ENCODE results near the gene TAS2R50. TPM values are rescaled to one million over a fixed set of nuclear protein-coding genes. Genes with fewer than 3 reads are reported as not detected.

TAS2R50 gene
- total RNA-seq, 3 donors from 2014 or later, result 0.92 to 3.7 (median 1.5) TPM

DNA sequence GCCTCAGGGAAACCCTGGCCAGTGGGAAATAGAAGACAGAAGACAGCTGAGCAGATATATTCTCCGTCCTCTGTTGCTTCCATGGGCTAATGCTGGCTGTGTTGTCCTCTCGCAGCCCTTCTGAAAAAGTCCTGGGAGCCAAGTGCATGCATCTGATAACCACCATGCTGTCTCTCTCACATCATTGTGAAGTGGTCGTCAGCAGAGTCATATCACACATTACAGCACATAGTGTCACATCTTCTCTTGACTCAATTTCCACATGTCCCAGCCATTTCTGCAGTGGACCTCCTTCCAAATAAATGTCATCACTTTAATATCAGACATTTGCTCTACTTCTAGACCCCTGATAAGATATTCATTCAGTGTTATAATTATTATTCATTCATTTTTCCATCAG is 7.6 kb upstream of the TAS2R50 start:
- intact Hi-C loops (cut with DNase I, micrococcal nuclease), result no loop called here
- peaks cover 4% of the 10 kb centered on the region for H3K9me3 ChIP-seq
- H3K4me3 ChIP-seq, result no peak overlapping the region
- ATAC-seq (no peak), DNase-seq (no peak)
- TF ChIP-seq, protein P1, sequence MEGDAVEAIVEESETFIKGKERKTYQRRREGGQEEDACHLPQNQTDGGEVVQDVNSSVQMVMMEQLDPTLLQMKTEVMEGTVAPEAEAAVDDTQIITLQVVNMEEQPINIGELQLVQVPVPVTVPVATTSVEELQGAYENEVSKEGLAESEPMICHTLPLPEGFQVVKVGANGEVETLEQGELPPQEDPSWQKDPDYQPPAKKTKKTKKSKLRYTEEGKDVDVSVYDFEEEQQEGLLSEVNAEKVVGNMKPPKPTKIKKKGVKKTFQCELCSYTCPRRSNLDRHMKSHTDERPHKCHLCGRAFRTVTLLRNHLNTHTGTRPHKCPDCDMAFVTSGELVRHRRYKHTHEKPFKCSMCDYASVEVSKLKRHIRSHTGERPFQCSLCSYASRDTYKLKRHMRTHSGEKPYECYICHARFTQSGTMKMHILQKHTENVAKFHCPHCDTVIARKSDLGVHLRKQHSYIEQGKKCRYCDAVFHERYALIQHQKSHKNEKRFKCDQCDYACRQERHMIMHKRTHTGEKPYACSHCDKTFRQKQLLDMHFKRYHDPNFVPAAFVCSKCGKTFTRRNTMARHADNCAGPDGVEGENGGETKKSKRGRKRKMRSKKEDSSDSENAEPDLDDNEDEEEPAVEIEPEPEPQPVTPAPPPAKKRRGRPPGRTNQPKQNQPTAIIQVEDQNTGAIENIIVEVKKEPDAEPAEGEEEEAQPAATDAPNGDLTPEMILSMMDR (IDR thresholded peaks at IDR 0.05), result no peak
- no peaks in the 10 kb centered on the region for H3K4me1 ChIP-seq (ENCODE audit: low read depth)
- H3K36me3 ChIP-seq (ENCODE audit: low read depth), result no peaks in the 10 kb centered on the region

- TF ChIP-seq, protein P1 (IDR thresholded peaks at IDR 0.05), result no peak
- Histone ChIP-seq H3K4me1 (ENCODE audit: low read depth) (no peaks in the 10 kb centered on the region), H3K4me3 (no peak overlapping the region), H3K9me3 (peaks cover 4% of the 10 kb centered on the region), H3K36me3 (ENCODE audit: low read depth) (no peaks in the 10 kb centered on the region)
- intact Hi-C loops (cut with DNase I, micrococcal nuclease), result no loop called here
- no peak for DNase-seq
- ATAC-seq, result no peak
Observed at GRCh38 chr12:10989107-10989506, 2.4 kb upstream of the TAS2R50 start.

DNA sequence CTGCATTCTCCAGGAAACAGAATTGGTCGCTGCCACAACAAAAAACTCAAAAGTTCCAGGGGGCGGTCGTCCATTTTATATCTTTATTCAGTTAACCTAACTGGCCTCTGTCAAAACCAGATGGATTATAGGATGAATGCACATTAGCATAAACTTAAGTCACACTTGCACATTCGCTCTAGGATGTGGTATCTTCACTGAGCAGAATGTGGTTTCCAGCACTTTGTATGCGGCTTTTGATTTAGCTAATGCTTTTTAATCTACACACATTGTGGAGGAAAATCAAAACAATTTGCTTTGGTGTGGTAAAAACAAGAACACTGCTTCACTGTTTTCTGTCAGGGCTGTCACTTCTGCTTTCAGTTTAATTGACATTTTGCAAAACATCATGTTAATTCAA is 4.5 kb downstream of the TAS2R50 start:
- H3K4me3 ChIP-seq, result no peak overlapping the region
- peak in 1 of 3 donors; percentile 16 for DNase-seq
- TF ChIP-seq, protein P1 (IDR thresholded peaks at IDR 0.05), result no peak
- ATAC-seq, result peak; percentile 69
- intact Hi-C loops (cut with DNase I, micrococcal nuclease), result no loop called here
- H3K9me3 ChIP-seq, result no peaks in the 10 kb centered on the region
- H3K36me3 ChIP-seq (ENCODE audit: low read depth), result no peaks in the 10 kb centered on the region
- H3K4me1 ChIP-seq (ENCODE audit: low read depth), result no peaks in the 10 kb centered on the region

DNA sequence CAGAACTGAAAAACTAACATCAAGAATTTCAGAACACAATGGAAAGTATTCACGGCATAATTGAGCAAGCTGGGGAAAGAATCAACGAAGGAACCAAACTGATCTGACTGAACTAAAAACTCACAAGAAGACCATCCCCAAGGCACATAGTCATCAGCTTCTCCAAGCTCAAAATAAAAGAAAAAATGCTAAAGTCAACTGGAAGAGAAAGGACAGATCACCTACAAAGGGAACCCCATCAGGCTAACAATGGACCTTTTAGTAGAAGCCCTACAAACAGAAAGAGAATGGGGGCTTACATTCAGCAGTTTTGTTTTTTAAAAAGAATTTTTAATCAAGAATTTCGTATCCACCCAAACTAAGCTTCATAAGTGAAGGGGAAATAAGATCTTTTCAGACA is 11.7 kb downstream of the TAS2R50 start:
- TF ChIP-seq, protein P1 (IDR thresholded peaks at IDR 0.05), result no peak
- Histone ChIP-seq H3K4me3 (no peak overlapping the region), H3K9me3 (no peaks in the 10 kb centered on the region), H3K4me1 (ENCODE audit: low read depth) (no peaks in the 10 kb centered on the region), H3K36me3 (ENCODE audit: low read depth) (no peaks in the 10 kb centered on the region)
- no peak for DNase-seq
- ATAC-seq, result no peak
- intact Hi-C loops (cut with DNase I, micrococcal nuclease), result no loop called here

DNA sequence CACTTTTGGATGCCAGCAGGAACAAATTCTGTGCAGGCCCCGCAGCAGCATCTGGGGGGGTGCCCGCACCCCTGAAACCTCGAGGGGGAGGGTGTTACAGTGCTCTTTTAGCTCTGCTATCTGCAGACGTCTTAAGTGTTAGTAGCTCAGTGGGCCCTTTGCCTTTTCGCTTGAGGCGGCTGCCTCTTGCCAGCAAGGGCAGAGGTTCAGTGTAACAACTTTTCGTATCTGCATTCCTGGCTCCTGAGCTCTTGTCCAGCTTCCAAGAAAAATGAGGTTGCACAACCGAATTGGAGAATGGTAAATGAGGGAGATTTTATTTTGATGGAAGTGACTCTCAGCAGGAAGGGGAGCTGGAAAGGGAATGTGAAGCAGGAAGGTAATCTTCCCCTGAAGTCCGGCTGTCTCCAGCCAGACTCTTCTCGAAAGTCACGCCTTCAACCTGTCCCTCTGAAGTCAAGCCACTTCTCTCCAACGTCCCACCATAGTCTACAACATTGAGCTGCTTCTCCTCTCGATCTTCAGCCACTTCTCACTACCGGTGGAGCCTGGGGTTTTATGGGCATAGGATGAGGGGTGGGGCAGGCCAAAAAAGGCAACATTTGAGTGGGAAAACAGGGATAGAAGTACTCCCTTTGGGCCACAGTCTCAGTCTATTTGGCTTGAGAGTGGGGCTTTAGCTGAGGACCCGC is 17.8 kb downstream of the TAS2R50 start:
- intact Hi-C loops (cut with DNase I, micrococcal nuclease), result no loop called here
- Histone ChIP-seq H3K9me3 (no peaks in the 10 kb centered on the region), H3K36me3 (ENCODE audit: low read depth) (no peaks in the 10 kb centered on the region), H3K4me1 (ENCODE audit: low read depth) (no peaks in the 10 kb centered on the region), H3K4me3 (no peak overlapping the region)
- TF ChIP-seq, protein P1 (IDR thresholded peaks at IDR 0.05), result no peak
- DNase-seq, result no peak
- no peak for ATAC-seq

DNA sequence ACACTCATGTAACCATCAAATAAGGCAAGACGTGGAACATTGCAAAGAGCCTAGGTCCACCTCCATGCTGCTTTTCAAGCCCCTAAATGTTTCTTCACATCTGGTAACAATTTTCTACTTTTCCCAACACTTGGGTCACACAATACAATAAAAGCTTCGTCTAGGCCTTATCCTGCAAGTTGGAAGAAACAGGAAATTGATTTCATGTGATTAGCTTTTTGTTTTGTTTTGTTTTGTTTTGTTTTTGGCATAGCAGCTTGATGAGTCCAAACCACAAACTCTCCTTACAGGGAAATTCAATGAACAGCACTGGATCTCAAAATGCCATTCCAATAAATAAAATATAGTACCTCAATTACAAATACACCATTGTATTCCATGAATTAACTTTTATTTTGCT is 19.3 kb downstream of the TAS2R50 start:
- DNase-seq, result no peak
- H3K9me3 ChIP-seq, result no peaks in the 10 kb centered on the region
- ATAC-seq, result no peak
- TF ChIP-seq, protein P1 (IDR thresholded peaks at IDR 0.05), result no peak
- intact Hi-C loops (cut with DNase I, micrococcal nuclease), result no loop called here
- H3K4me3 ChIP-seq, result no peak overlapping the region
- no peaks in the 10 kb centered on the region for H3K36me3 ChIP-seq (ENCODE audit: low read depth)
- H3K4me1 ChIP-seq (ENCODE audit: low read depth), result no peaks in the 10 kb centered on the region

Measured in mucosa of descending colon (tissue), 3 donors.